SK-MEL-5 (cell line): Measurements from ENCODE around the gene CDK14. TPM values are rescaled to one million over a fixed set of nuclear protein-coding genes. Genes with fewer than 3 reads are reported as not detected.

Experiments used
- DNase-seq: peaks from one replicate; pipeline ENCODE4 v3.0.0-alpha.2; 2016; ENCODE audit warnings: low read depth, low spot score
- in situ Hi-C: cut with HindIII; loops from 2 replicates; pipeline ENCODE4 v1.10.0; 2016; ENCODE audit warnings: low sequenced_read_pairs, high pct_unique_total_duplicates, low pct_unique_long_range_greater_than_20kb
- total RNA-seq: library from RNA; depleted of rRNA; stranded (reverse); fragments of >200 nt; shearing (Covaris generic); gene quantifications from 2 replicates; pipeline ENCODE4 v1.2.3, GENCODE V29; 2014

Gene CDK14
- total RNA-seq, 1 experiment from 2014 or later, result 2.3 TPM

GRCh38 chr7:91043924-91044645 lies 448.0 kb downstream of the CDK14 start:
- in situ Hi-C loops, result no loop called here
- DNase-seq, result no peak

DNA sequence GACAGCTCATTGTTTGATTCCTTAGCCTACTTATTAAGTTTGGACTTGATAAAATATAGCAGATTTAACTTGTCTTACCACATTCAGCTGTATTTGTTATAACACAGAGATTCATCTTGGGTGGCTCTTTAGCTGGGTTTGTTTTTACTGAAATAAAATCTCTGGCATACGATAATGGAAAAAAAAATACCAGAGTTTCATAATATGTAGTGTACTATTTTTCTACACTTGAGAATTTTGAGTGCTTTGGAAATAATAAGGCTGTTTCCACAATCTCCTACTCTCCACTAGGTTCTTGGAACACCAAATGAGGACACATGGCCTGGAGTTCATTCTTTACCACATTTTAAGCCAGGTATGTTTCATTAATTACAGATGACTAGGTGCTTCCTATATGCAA lies 449.5 kb downstream of the CDK14 start:
- in situ Hi-C loops, result no loop called here
- DNase-seq, result no peak

DNA sequence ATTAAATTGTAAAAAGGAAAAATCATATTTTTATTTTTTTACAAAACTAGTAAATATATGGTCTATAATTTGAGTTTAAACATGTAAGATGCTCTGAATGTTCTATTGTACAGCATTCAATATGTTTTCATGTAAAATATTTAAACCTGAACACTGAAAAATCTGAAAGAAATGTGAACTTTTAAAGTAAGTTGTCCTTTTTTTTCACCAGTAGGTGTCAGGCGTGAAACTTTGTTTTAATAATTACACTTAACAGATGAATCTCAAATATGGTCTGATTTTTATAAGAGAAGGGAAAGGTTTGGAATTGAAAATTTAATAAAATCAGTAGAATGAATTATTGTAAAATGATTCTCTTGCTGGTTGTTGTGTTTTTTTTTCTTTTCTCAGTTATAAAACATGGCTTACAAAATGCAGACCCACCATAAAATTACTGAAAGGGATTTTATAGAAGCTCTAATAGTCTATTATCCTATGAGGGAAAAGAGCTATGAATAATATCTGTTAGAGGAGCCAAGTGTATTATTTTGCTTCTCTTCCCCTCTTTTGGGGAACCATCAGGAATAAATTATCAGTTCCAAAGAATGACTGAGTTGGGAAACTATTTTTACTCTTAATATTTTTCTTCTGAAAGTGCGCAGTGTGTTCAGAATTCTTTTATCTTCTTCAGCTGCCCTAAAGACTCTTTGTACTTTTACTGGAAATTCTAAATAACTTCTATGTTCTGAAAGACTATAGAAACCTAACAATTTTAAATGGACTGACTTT lies 450.4 kb downstream of the CDK14 start:
- in situ Hi-C loops, result no loop called here
- DNase-seq, result peak; percentile 45

GRCh38 chr7:91047636-91048035 lies 451.5 kb downstream of the CDK14 start:
- in situ Hi-C loops, result no loop called here

GRCh38 chr7:91050677-91051076 lies 454.6 kb downstream of the CDK14 start:
- no peak for DNase-seq
- in situ Hi-C loops, result no loop called here

More at GRCh38 chr7:91047636-91048035, 451.5 kb downstream of the CDK14 start:
- no peak for DNase-seq

- DNase-seq, result no peak
- in situ Hi-C loops, result no loop called here
These were observed 455.8 kb downstream of the CDK14 start for GRCh38 chr7:91051966-91052365.

DNA sequence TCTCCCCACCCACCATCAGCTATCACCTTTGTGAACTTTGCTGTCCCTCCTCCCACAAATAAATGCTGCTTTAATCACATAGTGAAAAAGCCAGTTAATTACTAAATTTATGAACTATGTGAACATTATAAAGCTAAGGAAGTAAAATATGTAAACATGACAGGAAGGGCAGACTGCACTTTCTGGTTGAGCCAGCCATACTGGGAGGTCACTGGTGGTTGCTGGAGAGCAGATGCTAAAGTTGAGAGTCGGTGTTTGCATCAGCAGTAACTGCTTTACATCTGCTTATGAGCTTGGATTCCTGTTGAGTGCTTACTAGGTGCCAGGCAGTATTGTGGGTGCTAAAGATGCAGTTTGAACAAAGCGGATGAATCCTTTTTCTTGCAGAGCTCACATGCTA lies 458.3 kb downstream of the CDK14 start:
- no peak for DNase-seq
- in situ Hi-C loops, result no loop called here

DNA sequence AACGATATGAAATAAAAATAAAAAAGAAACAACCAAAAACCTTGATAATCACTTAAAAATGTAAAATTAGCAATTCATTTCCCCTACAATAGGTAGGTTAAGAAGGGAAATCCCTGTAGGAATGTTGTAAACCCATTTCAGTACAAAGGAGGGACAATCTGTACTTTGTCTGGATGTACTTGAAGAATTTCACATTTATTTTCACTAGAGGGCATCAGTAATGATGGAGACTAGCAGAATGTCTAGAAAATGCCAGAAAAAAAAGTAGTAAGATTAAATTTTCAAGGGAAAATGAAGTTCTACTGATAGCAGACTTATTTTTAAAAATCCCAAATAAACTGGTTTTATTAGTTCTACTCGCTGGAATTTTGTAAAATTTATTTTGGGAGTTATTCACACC lies 459.1 kb downstream of the CDK14 start:
- peak; percentile 35 for DNase-seq
- in situ Hi-C loops, result no loop called here

DNA sequence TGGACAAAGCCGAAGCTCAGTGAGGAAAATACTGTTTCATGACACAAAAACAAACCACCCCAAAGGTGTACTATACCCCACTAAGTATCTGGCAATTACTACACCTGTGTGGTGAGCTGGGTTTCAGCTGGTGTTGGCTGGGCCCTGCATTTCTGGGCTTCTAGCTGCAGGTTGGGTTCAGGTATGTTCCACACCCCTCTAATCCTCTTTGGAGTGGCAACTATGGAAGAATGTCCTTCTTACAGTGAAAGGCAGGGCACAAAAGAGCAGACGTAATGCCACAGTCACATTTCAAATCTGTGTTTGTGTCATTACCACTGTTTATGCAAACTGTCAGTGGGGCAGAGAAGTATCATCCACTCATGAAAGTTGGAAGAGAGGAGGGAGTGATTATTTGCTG lies 466.6 kb downstream of the CDK14 start:
- in situ Hi-C loops, result no loop called here
- no peak for DNase-seq

DNA sequence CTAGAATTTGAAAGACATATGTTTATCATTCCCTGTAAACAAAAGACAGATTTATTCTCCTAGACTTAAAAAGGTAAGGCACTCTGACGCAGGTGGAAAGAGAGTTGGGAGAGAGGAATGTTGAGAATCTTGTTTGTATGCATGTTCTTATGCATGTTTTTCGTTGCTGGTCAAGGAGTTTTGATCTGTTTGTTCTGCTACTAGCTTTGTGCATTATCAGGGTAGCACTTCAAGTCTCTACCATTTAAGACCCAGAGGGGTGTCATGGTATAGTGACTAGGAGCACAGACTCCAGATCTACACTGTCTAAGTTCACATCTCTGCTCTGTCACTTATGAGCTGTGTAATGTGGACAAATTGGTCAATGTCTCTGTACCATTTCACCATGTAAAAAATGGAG lies 467.9 kb downstream of the CDK14 start:
- no peak for DNase-seq
- in situ Hi-C loops, result no loop called here

DNA sequence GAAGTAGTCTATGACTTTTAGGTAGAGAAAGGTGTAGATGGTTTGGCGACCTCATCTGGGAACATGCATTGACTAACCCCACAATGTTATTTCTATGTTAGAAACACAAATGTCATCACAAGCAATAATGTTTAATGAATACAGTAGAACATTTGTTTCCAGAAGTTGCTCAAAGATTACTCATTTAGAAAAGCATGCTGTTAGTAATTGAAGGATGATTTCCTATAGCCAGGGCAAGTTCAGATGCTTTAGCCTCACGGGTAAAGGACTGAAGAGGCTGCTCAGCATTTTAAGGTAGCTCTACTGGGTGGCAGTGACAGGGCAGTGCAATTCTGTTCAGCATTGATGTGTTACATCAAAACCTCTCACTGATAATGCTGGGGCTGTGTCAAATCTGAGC lies 468.8 kb downstream of the CDK14 start:
- in situ Hi-C loops, result no loop called here
- no peak for DNase-seq

GRCh38 chr7:91066627-91067026 lies 470.5 kb downstream of the CDK14 start:
- no peak for DNase-seq
- in situ Hi-C loops, result no loop called here

- no peak for DNase-seq
- in situ Hi-C loops, result no loop called here
These were observed 471.1 kb downstream of the CDK14 start for GRCh38 chr7:91067242-91067641.

DNA sequence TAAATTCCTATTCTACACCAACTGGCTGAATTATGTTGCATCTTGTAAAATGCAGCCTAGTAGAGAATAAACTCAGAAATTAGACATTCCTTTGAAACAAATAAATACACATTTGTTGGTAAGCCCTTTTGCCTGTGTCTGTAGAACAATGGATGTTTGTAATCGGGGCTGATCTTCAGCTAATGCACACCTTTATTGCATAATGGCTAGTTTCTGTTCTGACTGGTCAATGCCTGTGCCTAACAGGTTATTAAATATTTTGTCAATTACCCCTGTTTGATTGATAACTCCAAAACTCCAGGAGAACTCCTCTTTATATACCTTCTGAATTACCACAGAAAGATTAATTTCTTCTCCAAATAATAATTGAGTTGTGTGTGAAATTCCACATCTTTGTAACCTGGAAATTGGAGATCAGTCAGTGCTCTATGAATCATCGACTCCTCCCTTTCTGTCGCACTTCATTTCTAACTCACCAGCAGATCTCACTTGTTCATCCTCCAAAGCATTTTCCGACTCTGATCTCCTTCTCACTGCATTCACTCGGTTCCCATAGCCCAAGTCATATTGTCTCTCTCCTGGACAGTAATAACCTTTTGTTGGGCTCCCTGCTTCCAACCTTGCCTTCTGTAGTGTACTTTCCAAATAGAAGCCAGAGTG lies 472.1 kb downstream of the CDK14 start:
- DNase-seq, result no peak
- in situ Hi-C loops, result no loop called here

DNA sequence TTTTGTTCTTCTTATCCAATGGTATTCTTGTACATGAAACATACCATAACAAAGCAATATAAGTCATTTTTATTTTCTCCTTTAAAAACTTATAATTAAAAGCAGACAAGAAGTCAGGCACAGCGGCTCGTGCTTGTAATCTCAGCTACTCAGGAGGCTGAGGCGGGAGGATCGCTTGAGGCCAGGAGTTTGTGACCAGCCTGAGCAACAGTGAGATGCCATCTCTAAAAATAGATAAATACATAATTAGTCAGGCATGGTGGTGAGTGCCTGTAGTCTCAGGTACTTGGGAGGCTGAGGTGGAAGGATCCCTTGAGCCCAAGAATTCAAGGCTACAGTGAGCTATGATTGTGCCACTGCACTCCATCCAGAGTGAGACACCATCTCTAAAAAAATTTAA lies 473.0 kb downstream of the CDK14 start:
- in situ Hi-C loops, result no loop called here

DNA sequence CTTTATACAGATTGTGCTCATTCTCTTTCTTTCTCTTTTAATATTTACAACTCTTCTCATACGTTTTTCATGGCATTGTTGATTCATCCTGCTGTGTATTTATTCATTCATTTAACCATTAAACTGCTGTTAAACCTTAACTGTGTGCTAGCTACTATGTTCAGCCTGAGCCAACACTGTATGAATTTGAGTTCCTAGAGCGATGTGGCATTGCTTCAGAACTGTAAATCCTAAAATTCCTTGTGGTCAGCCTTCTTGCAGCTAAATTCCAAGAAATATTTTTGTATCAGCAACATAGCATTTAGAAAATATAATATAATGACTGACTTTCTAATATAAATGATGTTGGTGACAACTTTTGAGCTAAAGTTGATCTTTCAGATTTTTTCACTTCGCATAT lies 483.4 kb downstream of the CDK14 start:
- in situ Hi-C loops, result no loop called here
- DNase-seq, result no peak

More for the DNA sequence above, 473.0 kb downstream of the CDK14 start:
- no peak for DNase-seq

DNA sequence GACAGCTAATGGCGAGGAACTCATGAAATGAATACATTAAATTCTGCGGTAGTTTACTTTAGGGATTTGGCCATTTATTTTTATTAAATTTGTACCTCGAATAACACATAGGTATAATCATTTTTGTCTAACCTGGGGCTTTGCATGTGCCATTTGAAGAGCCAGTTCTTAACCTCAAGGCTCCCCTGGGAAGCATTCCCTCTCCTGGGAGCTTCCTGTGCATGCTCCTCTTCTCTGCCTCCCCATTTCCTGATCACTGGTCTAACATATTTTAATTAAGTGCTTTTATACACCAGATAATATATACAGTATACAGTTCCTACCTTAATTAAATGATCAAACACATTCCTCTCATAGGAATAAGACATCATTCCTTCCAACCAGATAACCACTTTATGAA lies 484.2 kb downstream of the CDK14 start:
- DNase-seq, result no peak
- in situ Hi-C loops, result no loop called here

DNA sequence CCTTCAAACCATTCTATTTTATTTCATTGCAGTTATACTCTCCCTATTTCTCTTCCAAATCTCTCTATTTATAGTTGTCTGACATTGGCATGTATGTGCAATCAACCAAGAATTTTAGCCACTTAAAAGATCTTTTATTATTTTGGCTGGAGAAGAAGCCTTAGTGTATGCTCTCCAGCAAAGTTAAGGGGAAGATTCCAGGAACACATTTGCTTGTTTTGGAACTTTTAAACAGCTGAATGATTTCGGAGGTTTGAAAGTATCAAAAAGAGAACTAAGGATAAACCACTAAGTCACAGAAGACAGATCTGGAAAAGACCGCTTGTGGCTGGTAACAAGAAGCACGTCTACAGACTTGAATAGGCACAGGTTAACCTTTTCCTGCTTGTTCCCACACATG lies 485.9 kb downstream of the CDK14 start:
- DNase-seq, result no peak
- in situ Hi-C loops, result no loop called here
